ENCODE data around the gene MAN2B2.

GRCh38 chr4:6589444-6589843 lies 14.5 kb downstream of the MAN2B2 start:
- TF ChIP-seq CTCF (conservative IDR thresholded peaks at IDR 0.05) (no peak), EZH2 (IDR thresholded peaks at IDR 0.05; ENCODE audit: low read depth) (no peak)

Measured in PC-9 (cell line).